Amniotic stem cell (primary cell): ENCODE results near the gene DOCK9.

Experiments
- DNase-seq: peaks from one replicate; lab custom pipeline; 2025; lab: John Stamatoyannopoulos, UW

Gene DOCK9

GRCh38 chr13:98997738-98998641, 20.1 kb upstream of the DOCK9 start:
- DNase-seq = no peak

- no peak for DNase-seq
Observed at GRCh38 chr13:98997011-98997730, 19.3 kb upstream of the DOCK9 start.

DNA sequence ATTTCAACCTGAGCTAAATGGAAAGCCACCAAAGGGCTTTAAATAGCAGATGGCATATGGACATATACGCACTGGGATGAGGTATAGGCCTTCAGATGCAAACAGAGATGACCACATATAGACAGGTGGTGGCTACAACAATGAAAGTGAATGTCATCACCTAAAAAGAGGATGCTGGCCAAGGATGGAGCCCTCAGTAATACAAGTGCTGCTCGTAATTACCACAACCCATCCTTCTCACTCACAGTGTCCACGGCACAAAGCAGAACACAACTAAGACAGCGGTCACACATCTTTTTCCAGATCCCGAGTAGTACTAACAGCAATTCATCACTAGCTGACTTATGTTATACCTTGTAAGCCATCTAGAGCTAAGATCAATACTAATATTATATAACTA, 18.2 kb upstream of the DOCK9 start:
- DNase-seq = no peak

DNA sequence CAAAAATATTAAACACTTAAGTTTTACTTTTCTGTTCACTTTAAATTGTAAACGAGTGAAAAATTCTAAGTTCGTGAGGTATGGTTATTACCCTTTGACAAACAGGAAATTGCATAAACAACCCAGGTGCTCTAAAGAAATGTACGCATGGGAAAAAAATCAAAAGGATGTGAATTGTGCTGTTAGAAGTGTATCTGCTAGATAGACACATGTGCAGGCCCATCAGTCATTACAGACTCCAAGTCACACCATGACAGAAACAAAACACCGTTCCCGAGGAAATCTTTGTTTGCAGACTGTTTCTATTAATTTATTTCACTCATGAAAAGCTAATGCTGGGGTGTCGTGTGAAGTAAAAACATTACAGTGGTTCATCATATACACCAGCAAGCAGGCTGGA, 17.0 kb upstream of the DOCK9 start:
- DNase-seq = no peak

DNA sequence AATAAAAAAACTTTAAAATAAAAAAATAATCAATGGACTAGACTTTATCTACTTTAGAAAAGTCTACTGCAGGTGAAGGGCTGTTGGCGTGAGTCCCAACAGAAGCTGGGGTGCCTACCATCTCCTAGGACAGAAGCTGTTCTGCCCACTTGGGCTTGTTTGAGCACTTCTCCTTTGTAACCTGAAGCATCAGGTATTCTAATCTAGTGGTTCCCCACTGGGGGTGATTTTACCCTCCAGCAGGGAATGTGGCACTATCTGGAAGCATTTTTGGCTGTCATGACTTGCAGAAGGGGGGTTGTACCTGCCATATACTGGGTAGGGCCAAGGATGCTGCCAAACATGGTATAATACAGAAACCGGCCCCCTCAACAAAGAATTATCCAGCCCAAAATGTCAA, 16.2 kb upstream of the DOCK9 start:
- no peak for DNase-seq

GRCh38 chr13:98992355-98992754, 14.5 kb upstream of the DOCK9 start:
- no peak for DNase-seq

DNA sequence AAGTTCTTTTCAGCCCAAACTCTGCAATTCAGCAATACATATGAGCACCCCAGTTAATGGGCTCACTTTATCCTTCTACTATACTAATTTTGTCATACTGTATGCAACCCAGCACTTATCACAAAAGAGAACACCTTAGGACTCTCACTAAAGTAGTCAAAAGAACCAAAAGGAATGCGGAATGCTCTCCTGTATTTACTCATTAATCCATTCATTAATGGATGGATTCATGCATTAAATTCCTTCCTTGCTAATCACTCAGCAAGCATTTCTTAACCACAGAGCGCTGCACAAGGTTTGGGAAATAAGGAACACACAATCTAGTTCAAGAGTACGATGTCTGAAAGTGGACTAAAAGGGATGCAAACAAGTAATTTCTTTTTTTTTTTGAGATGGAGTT, 12.8 kb upstream of the DOCK9 start:
- no peak for DNase-seq

DNA sequence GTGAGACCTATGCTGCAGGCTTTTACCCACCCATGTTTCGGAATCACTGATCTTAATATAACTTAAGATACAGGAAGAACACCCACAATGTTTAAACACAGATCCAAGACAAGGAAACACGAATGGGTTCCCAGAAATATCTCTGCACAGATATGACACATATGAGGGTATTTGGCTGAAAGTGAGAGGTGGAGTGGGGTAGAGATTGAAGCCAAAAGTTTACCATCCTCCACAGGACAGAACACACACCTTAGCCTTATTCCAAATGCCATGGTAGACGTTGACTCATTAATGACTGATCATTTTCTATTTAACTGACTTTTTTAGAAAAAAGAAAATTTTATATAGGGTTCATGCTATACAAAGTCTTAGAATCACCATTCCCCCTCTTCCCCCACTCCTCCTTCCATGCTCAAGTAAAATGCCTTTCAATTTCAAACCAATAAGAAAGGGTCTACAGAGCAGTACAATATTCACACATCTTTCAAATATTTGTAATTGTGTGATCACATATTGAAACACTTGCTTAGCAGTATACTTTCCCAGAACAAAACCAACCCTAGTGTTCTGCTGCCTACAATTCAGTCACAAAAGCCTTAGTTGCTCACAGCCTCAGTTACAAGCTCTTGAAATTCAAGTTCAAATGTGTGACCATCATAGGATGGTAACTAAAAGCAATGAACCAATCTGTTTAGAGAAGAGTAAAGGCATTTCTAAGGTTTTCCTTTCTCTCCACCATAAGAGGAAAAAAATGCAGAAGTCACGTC, 11.8 kb upstream of the DOCK9 start:
- no peak for DNase-seq

GRCh38 chr13:98988780-98989179, 10.9 kb upstream of the DOCK9 start:
- DNase-seq = no peak

DNA sequence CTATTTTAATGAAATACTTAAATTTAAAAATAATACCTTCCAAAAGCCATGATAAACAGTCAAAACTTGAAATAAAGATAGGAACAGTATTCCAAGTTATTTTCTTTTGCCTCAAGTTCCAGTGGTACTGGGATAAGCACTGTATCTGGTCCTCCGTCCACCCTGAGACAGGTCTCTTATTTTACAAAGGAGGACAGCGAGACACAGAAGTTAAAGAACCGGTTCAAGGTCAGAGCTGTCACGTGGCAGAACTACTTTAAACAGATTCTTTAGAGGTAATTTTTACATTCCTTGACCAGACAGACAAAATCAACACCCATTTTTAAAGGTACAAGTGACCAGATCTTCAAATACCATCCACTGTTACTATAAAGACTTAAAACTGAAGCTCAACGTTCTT, 10.4 kb upstream of the DOCK9 start:
- no peak for DNase-seq

DNA sequence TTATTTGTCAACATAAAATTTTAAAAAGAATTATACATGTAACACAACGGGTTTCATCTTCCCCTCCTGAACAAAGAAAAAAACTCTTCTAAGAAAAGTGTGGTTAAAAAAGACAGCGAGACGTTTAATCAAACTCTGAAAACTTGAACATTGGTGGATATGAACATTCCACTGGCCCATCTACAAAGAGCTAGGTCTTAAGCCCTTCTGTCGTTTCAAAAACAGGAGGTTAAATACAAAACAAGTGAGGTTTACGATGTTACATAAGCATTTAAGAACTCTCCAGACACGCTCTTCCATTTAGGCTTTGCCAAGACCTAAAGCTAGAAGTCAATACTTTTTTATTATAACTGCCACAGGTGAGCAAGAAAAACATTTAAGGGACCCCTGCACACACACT, 9.4 kb upstream of the DOCK9 start:
- DNase-seq = no peak

GRCh38 chr13:98986226-98986846, 8.5 kb upstream of the DOCK9 start:
- no peak for DNase-seq

GRCh38 chr13:98985591-98985990, 7.7 kb upstream of the DOCK9 start:
- no peak for DNase-seq

DNA sequence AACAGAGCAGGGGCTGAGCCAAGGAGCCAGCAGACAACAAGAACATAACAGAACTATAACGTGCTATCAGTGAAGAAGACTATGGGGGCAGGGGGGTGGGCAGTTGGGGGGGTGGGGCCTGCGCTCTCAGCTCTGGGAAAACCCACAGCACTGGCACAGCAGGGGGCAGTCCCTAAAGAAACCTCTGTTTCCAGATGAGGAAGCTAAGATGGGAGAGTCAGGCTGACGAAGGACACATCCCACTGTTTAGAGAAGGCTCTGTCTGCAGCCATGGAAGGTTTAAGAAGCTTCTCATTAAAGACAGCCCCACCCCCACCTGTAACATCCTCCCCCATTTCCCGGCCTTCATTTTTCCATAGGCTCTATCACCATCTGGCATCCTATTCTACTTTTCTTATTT, 7.1 kb upstream of the DOCK9 start:
- DNase-seq = no peak

DNA sequence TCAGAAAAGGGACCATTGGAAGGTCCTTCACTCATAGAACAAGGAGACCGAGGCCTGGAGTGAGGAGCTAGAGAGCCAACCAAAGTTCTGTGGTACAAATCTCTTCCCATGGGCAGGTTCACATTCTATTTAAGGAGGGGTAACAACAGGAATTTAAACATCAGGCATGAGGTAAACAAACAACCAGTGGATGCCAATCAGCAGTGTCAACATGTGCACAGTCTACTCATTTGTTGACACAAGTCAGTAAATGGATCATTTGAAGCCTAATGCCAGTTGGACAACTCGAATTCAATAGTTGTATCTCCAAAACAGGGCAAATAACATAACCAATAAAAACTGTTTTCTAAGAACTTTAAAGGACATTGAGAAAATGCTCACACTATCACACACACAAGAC, 6.3 kb upstream of the DOCK9 start:
- no peak for DNase-seq

DNA sequence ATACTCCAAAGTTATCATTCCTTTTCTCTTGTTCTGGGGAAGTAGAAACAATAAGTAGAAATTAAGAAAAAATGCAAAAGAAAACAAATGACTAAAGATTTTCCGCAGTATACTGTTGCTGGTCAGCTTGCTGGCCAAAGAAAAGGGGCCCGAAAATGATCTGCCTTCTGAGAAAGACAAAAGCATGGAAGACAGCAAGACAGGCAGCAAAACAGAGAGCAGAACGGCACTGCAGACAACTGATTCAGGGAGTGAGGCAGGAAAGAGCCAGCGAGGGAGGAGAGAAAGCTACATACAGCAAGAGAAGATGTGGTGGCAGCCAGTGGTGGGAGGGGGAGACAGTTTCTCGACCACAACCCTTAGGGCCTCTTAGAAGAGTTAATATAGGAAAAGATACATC, 5.3 kb upstream of the DOCK9 start:
- no peak for DNase-seq

DNA sequence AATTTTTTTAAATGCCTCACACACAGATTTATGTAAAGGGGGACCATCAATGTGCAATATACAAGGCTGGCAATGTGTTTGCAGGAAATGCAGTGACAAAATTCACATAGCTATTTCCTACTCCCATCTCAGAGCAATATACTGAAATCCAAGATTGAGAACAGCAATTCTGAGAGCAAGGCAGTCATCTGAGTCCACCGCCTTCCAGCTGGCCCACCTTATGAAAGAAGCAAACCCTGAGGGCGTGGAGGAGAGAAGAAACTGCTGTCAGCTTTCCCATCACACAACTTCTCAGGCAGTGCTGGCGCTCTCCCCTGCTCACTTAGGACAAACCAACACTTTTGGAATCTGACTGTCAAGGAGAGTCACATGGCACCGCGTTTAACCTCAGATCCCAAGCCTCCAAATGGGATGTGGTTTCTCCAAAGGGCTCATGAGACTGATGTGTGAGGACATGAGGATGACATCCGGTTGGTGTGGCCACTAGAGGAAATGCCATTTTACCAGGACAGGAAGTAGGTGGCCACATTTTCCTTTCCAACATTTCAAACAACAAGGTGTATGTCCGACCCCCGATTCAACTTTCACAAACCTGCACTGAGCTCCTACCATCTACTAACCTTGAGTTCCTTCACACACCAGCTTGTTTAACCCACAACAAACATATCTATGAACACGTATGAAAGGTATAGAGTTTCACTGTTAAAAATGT, 3.7 kb upstream of the DOCK9 start:
- DNase-seq = no peak

- DNase-seq = no peak
Observed at GRCh38 chr13:98979012-98979660, 1.3 kb upstream of the DOCK9 start.

- no peak for DNase-seq
Observed at GRCh38 chr13:98978280-98978679, 416 bp upstream of the DOCK9 start.

GRCh38 chr13:98976941-98977340, 923 bp downstream of the DOCK9 start:
- no peak for DNase-seq

DNA sequence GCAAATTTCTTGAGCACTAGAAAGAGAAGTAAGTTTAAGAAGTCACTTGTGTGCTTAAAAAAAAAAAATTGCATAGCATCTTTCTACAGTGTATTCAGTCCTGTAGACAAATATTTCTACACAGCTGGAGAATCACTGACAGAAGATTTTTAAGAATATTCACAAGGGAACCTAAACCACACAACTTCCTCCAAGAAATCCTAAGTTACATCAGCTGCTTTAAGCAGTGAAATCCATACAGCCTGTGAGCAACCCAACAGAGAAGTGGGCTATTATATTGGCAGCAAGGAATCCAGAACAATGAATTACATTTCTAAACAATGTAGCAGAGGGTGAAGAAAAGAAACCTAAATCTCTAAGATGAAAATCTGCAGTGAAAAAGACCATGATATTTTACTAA, 1.5 kb downstream of the DOCK9 start:
- no peak for DNase-seq
